Measurements from ENCODE around the gene NDRG4. TPM values are rescaled to one million over a fixed set of nuclear protein-coding genes. Genes with fewer than 3 reads are reported as not detected.

Gene NDRG4
- total and polyA plus RNA-seq, 2 experiments from 2014 or later, result 48.0 to 62.3 TPM

GRCh38 chr16:58500430-58501241 lies 693 bp downstream of the NDRG4 start:
- Histone ChIP-seq H3K36me3 (no peaks in the 10 kb centered on the region), H3K27me3 (no peaks in the 10 kb centered on the region), H3K4me1 (ENCODE audit: low read depth) (peaks cover 3% of the 10 kb centered on the region), H3K9me3 (ENCODE audit: low read depth) (no peaks in the 10 kb centered on the region), H3K4me3 (peak overlapping the region; percentile 51), H3K27ac (no peak overlapping the region)
- DNase-seq (ENCODE audit: low read depth in 1 of 2, low spot score in 1 of 2), result peak in 1 of 2 donors; percentile 37
- TF ChIP-seq, protein P1, sequence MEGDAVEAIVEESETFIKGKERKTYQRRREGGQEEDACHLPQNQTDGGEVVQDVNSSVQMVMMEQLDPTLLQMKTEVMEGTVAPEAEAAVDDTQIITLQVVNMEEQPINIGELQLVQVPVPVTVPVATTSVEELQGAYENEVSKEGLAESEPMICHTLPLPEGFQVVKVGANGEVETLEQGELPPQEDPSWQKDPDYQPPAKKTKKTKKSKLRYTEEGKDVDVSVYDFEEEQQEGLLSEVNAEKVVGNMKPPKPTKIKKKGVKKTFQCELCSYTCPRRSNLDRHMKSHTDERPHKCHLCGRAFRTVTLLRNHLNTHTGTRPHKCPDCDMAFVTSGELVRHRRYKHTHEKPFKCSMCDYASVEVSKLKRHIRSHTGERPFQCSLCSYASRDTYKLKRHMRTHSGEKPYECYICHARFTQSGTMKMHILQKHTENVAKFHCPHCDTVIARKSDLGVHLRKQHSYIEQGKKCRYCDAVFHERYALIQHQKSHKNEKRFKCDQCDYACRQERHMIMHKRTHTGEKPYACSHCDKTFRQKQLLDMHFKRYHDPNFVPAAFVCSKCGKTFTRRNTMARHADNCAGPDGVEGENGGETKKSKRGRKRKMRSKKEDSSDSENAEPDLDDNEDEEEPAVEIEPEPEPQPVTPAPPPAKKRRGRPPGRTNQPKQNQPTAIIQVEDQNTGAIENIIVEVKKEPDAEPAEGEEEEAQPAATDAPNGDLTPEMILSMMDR (IDR thresholded peaks at IDR 0.05; ENCODE audit: low read depth, low read length), result no peak

DNA sequence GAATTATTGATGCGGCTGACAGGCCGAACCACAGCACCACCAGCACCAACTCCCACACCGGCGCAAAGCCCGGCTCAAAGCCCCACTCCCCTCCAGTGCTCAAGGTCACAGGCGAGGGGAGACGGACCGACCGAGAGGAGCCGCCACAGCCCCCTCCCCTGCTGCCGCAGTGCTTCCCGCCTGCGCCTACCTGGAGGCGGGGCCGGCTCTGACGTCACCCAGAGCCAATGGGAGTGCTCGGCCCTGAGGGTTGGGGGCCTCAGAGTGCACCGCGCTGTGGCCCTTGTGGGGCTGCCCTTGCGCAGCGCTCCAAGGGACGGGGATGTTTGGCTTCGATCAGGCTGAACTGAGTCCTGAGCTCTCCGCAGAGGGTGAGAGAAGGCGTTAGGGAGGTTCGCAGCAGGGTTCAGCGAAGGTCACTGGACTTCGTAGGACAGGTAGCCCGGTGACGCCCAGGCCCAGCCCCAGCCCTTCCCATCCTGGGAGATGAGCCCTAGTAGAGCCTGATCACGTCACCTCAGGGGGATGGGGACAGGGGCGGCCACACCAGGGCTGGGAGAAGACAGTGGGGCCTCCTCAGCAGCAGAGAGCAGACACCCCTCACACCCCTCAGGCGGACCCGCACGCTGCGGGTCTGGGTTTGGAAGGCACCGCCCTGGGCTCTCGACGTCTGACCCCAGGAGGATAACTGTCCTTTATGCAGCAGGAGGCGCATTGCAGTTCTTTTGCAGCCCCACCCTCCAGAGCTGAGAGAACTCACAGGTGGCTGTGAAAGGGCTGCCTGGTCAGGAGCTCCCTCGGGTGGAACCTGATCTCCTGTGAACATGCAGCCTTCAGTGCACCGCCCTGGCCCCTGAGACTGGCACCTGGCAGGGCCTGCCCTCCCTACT lies 1.5 kb downstream of the NDRG4 start:
- TF ChIP-seq, protein P1 (IDR thresholded peaks at IDR 0.05; ENCODE audit: low read depth, low read length), result no peak
- peaks cover 3% of the 10 kb centered on the region for H3K4me1 ChIP-seq (ENCODE audit: low read depth)
- DNase-seq (ENCODE audit: low read depth in 1 of 2, low spot score in 1 of 2), result peak in 1 of 2 donors; percentile 79
- no peaks in the 10 kb centered on the region for H3K27me3 ChIP-seq
- no peaks in the 10 kb centered on the region for H3K36me3 ChIP-seq
- no peaks in the 10 kb centered on the region for H3K9me3 ChIP-seq (ENCODE audit: low read depth)
- no peak overlapping the region for H3K27ac ChIP-seq
- H3K4me3 ChIP-seq, result peak overlapping the region; percentile 51

DNA sequence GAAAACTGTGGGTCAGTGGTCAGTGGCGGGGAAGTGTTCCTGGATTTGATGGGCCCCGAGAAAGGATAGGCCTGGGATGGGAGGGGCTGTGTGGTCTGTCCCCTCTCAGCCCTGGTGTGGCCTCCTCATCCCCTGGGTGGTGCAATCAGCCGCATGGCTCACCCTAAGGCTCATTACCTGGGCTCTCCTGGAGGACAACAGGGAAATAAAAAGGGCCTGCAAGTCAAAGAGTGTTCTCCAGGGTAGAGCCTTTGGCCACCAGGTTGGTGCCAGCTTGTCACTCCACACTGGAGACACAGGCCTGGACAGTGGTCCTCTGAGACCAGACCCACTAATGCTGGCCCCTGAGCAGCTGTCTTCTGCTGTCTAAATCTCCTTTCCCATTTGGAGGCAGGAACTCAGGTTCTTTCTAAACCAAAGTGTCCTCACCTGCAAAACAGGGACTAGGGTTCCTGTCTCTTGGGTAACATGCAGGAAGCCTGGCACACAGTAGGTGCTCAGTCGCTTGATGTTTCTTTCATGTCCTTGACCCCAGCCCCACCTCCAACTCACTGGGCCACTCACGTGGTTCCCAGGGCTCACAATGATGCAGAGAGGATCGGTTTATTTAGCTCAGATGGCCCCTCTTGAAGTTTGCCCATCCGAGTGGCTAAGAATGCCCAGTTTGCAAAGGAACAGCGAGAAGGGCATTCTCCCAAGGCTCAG lies 2.4 kb downstream of the NDRG4 start:
- TF ChIP-seq, protein P1 (IDR thresholded peaks at IDR 0.05; ENCODE audit: low read depth, low read length), result no peak
- no peak for DNase-seq (ENCODE audit: low read depth in 1 of 2, low spot score in 1 of 2)
- Histone ChIP-seq H3K9me3 (ENCODE audit: low read depth) (no peaks in the 10 kb centered on the region), H3K4me1 (ENCODE audit: low read depth) (peaks cover 3% of the 10 kb centered on the region), H3K27ac (no peak overlapping the region), H3K36me3 (no peaks in the 10 kb centered on the region), H3K4me3 (no peak overlapping the region), H3K27me3 (no peaks in the 10 kb centered on the region)

DNA sequence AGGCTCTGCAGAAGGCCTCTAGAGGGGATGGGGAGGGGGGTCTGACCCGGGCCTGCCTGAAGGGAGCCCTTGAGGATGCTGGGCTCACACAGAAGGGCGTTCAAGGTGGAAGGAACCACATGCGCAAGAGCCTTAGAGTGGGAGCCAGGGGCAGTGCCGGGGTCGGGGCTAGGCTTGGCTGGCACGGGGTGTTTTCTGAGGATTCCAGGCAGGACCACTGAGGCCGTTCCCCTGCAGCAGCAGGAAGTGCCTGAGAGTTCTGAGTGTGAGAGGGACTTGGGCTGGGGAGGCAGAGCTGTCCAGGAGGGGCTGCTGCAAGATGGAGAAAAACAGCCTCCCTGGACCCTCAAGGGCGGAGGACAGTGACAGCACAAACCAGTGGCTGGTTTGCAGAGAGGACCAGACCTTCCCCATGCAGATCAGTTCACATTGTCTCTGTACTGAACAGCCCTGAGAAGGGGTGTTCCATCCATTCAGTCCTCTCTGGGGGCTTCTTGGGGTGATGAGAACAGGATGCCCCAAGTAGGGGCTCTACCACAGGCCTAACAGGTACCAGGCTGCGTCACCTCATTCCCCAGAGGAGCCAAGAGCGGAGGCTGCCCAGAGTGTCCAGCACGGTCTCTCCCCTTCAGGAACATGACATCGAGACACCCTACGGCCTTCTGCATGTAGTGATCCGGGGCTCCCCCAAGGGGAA lies 3.4 kb downstream of the NDRG4 start:
- Histone ChIP-seq H3K4me1 (ENCODE audit: low read depth) (peaks cover 3% of the 10 kb centered on the region), H3K36me3 (no peaks in the 10 kb centered on the region), H3K9me3 (ENCODE audit: low read depth) (no peaks in the 10 kb centered on the region), H3K27me3 (no peaks in the 10 kb centered on the region), H3K4me3 (no peak overlapping the region), H3K27ac (no peak overlapping the region)
- TF ChIP-seq, protein P1 (IDR thresholded peaks at IDR 0.05; ENCODE audit: low read depth, low read length), result no peak
- DNase-seq (ENCODE audit: low read depth in 1 of 2, low spot score in 1 of 2), result no peak
